ENCODE results near the gene ETFA.

- no peak for TF ChIP-seq CTCF (IDR thresholded peaks at IDR 0.05 in 4 of 5, conservative IDR thresholded peaks at IDR 0.05 in 1 of 5)
- TF ChIP-seq POLR2A (IDR thresholded peaks at IDR 0.05) = no peak
Measured at GRCh38 chr15:76286271-76286879, 24.9 kb downstream of the ETFA start.

Data from gastrocnemius medialis (tissue), 4 donors.